HG02588 (cell line): ENCODE data around the gene ZNF423.

Experiments
- ATAC-seq: cut with Tn5 transposase; IDR thresholded peaks from one replicate; pipeline ENCODE4 v1.9.1; 2021; ENCODE audit warnings: mild to moderate bottlenecking, moderate library complexity; ENCODE audit not compliant: unreplicated experiment

Gene ZNF423

DNA sequence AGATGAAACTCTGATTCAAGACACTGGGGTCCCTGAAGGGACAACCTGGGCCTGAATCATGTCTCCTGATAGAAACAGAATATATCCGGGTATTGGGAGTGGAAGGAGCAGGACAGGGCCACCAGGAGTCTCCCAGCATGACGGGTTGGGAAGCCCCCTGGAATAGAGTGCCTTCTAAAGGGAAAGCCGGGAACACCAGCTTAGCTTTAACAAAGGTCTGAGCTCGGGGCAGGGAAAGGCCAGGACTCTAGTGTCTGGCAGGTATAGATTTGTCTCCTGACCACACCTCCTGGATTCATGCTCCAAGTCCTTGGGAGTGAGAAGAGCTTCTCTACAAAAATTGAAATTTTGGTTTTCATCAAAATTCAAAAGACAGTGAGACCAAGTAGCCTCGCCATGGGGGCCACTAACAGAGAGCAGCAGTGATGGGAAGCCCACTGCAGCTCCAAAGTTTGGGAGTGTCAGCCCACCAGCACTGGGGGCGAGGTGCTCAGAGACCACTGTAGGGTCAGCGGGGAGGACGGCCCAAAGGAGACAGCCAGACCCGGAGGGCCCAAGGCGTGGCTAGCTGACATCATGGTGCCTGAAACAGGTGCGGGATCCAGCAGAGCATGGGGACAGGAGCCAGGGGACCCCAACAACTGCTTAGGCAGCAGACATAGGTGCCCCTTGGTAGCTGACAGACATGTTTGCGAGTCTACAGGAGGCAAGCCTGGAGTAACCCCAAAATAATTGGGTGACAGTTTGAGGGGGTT is 401.3 kb downstream of the ZNF423 start:
- no peak for ATAC-seq

DNA sequence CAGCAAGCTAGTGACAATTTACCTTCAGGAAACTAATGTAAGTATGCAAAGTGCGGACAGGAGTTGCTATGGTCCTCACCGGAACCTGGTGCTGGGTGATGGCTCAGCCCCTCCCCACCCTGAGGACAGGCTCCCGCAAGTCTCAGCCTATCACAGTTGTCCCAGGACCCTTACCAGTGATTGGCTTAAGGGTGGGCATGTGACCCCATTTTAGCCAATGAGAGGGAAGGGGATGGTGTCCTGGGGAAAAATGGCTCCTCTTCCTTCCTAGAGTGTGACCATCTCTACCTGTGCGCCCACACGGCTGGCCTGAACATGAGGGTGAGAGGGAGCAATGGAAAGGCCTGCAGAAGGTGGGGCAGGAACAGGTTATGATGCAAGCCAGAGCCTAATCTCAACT is 401.9 kb downstream of the ZNF423 start:
- no peak for ATAC-seq

DNA sequence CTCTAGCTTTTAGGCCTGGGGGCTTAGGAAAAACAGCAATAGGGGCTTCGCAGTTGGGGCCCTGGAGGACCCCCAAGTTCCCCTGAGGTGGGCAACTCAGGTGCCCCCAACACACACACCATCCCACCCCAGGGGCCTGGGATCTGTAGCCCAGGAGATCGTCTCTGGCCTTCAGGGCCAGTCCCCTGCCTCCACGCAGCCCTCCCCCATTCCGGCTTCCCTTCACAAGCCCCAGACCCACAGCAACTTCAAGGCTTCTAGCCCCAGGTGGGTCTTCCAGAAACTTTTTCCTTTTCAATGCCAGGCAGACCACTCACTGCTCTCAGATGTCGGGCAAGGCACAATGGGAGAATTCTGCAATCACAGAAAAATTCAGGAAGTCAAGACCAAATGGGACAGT is 402.9 kb downstream of the ZNF423 start:
- ATAC-seq, result no peak

DNA sequence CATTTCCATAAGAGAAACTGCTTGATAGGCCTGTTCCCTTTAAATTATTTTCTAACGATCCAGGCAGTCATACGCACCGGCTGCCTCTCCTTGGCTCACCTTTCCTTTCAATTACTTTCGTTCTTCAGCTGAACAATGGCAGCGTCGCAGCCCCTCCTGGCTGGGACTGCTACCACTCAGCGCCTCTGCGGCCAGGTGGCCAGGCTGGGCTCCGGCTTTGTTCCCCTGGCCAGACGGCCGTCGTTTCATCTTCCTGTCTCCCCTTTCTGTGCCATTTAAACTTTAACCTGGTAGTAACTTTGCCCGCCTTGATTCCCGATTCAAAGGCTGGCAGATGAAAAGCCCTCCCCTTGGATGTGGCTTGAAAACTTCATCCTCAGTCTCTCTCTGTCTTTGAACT is 403.3 kb downstream of the ZNF423 start:
- no peak for ATAC-seq

DNA sequence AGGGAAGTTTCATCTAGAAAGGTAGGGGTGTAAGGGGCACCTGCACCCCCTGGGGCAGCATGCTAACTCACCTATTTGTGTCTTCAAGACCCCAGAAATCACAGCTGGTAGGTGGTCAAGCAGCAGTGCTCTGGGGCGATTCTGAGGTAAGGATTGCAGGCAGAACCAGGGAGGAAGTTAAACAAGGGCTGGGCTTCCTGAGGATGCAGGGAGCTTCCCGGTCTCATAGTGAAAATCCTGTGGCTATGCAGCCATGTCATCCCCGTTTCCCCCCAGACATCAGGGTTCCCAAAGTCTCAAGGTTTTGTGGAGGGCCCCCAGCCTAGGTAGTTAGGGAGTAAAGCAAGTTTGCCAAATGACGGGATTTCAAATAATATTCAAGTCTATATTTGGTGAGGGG is 403.8 kb downstream of the ZNF423 start:
- ATAC-seq, result no peak

DNA sequence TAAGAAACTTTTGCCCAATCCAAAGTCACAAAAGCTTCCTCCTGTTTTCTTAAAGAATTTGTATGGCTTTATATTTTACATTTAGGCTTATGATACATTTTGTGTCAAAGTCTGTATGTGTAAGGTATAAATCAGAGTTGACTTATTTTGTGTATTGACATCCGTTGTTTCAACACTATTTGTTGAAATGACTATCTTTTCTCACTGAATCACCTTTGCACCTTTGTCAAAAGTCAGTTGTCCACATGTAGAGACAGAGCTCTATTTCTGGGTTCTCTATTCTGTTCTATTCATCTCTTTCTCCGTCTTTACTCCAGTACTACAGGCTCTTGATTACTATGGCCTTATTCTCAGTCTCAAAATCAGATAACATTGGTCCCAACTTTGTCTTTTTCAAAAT is 409.1 kb downstream of the ZNF423 start:
- no peak for ATAC-seq

DNA sequence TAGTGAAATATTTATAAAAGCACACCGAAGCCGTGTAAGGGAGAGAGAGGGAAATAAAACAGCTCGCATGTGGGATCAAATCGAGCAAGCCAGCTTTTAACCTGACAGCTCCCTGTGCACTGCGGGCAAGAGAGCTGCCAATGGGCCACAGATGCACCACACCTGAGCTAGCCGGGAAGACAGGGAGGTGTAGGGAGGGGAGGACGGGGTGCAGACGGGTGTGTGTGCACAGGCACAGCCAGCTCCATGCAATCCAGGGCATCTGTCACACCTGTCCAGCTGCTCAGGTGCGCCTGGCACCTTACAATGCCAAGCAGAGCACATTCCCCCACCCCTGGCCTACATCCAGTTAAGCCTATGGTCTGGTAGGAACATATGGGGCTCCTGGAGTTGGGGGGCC is 412.3 kb downstream of the ZNF423 start:
- no peak for ATAC-seq

DNA sequence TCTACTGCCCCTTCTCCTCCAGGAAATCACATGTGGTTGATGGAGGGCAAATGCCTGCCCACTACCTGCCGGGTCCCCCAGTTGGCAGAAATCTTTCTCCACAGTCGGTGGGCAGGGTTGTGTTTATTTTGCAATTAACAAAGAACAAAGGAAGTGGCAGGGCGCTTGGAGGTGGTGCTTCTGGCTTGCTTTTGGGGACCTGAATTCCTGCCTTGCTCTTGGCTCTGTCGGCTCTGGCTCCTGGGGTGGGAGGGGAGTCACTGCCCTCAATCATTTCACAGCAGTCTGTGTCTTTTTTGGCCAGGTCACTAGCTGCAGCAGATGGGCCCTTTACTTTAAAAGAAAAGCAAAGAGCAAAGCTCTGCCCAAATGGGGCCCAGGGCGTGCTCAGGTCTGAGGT is 413.1 kb downstream of the ZNF423 start:
- ATAC-seq, result no peak

DNA sequence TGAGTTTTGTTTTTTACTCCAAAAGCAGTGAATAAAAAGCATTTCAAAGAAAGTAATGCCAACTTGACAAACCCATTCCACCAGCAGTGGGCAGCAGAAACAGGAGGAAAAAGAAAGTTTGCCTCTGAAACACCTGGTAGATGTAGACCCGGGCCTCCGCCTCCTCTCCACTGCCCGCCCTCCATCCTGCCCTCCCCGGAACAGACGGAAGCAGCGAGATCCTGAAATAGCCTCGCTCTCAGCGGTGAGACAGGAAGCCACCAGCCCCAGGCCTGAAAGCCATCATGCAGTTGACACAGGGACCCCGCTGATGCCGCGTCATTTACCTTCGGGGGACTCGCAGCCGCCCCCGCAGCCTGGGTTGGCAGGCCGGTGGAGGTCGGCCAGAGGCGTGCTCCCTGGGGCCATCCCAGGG is 414.5 kb downstream of the ZNF423 start:
- ATAC-seq, result peak; percentile 96

DNA sequence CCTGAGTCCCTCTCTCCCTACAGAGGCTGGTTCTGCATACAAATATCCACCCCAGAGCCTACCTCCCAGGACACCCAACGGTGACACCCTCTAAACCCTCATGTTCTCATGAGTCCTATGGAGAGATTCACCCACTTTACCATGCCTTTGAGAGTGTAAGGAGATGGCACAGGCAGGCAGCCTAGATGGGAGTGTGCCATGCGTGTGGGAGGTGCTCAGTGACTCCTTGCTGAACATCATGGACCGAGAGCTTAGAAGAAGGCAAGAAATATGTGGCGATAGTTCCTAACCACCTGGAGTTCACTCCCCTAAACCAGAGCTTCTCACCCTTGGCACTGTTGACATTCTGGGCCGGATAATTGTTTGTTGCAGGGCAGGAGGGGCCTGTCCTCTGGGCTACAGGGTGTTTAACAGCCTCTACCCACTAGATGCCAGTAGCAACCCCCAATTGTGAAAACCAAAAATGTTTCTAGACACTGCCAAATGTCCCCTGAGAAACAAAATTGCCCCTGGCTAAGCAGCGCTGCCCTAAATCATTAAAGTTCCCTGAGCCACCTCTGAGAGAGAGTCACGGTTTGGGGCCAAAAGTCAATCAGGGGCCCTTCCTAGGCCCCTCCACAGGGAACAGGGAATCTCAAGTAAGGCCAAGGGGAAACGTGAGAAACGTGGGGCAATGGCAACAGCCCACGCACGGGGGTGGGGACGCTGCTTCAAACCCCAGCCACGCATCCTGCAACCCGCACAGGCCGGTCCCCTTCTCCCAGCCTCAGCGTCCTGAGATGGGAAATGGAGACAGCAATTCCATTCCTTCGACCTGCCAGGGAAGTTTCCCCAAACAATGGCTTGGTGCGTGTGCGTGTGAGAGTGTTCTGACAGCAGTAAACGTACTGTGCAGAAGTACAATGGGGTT is 415.5 kb downstream of the ZNF423 start:
- no peak for ATAC-seq

DNA sequence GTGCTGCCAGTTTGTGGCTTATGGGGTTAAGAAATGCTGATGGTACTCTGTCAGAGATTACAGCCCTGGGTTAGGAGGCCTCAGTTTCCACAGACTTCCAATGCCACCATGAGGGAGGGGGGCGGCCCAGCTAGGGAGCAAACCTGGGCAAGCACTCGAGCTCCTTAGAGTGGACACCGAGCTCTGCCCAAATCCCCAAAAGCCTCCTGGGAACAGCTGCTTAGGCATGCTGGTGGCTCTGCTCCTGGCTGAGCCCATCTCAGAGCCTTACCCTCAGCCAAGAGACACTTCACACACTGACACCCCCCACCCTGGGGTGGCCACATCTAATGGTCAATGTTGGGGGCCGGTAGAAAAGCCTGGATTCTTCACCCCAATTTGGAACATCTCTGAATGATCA is 416.2 kb downstream of the ZNF423 start:
- ATAC-seq, result no peak

DNA sequence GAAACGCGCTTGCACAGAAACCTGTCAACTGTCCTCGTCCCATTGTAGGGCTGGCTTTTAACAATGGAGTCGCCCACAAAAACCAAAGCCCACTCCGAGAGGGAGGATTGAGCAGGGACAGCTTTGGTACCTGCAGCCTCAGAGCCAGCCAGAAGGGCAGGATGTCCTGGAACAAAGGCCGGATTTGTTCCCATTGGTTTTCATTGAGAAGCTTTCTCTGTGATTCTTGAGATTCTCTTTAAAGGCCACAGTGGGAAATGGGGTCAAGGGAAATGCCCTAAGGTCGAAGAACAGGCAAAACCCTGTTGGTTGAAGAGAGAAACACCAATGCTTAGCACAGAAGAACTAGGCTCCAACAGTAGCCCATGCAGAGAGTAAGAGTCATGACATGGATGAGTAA is 416.9 kb downstream of the ZNF423 start:
- no peak for ATAC-seq
